ENCODE measurements around the gene TPX2. TPM values are rescaled to one million over a fixed set of nuclear protein-coding genes. Genes with fewer than 3 reads are reported as not detected.

Gene TPX2
- total RNA-seq, 1 experiment from 2014 or later, result 179 TPM

DNA sequence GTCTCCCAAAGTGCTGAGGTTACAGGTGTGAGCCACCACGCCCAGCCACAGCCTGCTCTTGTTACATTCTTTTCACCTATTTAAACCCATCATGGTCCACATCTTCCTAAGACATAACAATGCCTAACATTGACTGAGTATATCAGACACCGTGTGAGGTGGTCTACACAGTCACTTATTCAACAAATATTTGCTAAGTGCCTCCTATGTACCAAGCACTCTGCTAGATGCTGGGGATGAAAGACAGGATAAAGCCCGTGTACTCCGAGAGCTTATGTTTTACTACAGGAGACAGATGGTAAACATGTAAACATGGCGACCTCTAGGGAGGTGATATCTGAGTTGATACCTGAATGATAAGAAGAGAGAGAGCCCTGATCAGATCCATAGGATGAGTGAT is 29.2 kb upstream of the TPX2 start:
- no peaks in the 10 kb centered on the region for H3K27me3 Mint-ChIP-seq (ENCODE audit: unreplicated experiment)
- H3K27ac Mint-ChIP-seq (ENCODE audit: unreplicated experiment), result peak overlapping the region; percentile 94
- DNase-seq, result no peak
- CTCF ChIA-PET, result interaction anchor here (0.7 to 3.9 kb wide), 2 partner anchors 13 to 384 kb away, joined by 3 to 32 read pairs; partner anchors contain the start of gene BCL2L1
- H3K9me3 Mint-ChIP-seq (ENCODE audit: low read depth, unreplicated experiment), result no peaks in the 10 kb centered on the region
- intact Hi-C loops (cut with micrococcal nuclease; ENCODE audit: unreplicated experiment), result no loop called here
- peaks cover 98% of the 10 kb centered on the region for H3K36me3 Mint-ChIP-seq (ENCODE audit: insufficient read depth, unreplicated experiment)
- no peak for TF ChIP-seq CTCF (IDR thresholded peaks at IDR 0.05; ENCODE audit: unreplicated experiment)
- peaks cover 100% of the 10 kb centered on the region for H3K4me1 Mint-ChIP-seq (ENCODE audit: low read depth, unreplicated experiment)
- no TSS peak for BruUV-seq (replicated peaks)
- peak overlapping the region; percentile 97 for H3K4me3 Mint-ChIP-seq (ENCODE audit: low read depth, unreplicated experiment)

- H3K36me3 Mint-ChIP-seq (ENCODE audit: insufficient read depth, unreplicated experiment), result peaks cover 98% of the 10 kb centered on the region
- peak overlapping the region; percentile 97 for H3K4me3 Mint-ChIP-seq (ENCODE audit: low read depth, unreplicated experiment)
- intact Hi-C loops (cut with micrococcal nuclease; ENCODE audit: unreplicated experiment), result no loop called here
- H3K4me1 Mint-ChIP-seq (ENCODE audit: low read depth, unreplicated experiment), result peaks cover 100% of the 10 kb centered on the region
- no peak for TF ChIP-seq CTCF (IDR thresholded peaks at IDR 0.05; ENCODE audit: unreplicated experiment)
- no peaks in the 10 kb centered on the region for H3K9me3 Mint-ChIP-seq (ENCODE audit: low read depth, unreplicated experiment)
- BruUV-seq (replicated peaks), result no TSS peak
- H3K27me3 Mint-ChIP-seq (ENCODE audit: unreplicated experiment), result no peaks in the 10 kb centered on the region
- CTCF ChIA-PET, result interaction anchor here (1.0 to 3.9 kb wide), 2 partner anchors 13 to 153 kb away, joined by 4 to 32 read pairs; partner anchors contain the start of gene BCL2L1
- peak overlapping the region; percentile 94 for H3K27ac Mint-ChIP-seq (ENCODE audit: unreplicated experiment)
- DNase-seq, result no peak
Observed at GRCh38 chr20:31710423-31711108, 28.5 kb upstream of the TPX2 start.

DNA sequence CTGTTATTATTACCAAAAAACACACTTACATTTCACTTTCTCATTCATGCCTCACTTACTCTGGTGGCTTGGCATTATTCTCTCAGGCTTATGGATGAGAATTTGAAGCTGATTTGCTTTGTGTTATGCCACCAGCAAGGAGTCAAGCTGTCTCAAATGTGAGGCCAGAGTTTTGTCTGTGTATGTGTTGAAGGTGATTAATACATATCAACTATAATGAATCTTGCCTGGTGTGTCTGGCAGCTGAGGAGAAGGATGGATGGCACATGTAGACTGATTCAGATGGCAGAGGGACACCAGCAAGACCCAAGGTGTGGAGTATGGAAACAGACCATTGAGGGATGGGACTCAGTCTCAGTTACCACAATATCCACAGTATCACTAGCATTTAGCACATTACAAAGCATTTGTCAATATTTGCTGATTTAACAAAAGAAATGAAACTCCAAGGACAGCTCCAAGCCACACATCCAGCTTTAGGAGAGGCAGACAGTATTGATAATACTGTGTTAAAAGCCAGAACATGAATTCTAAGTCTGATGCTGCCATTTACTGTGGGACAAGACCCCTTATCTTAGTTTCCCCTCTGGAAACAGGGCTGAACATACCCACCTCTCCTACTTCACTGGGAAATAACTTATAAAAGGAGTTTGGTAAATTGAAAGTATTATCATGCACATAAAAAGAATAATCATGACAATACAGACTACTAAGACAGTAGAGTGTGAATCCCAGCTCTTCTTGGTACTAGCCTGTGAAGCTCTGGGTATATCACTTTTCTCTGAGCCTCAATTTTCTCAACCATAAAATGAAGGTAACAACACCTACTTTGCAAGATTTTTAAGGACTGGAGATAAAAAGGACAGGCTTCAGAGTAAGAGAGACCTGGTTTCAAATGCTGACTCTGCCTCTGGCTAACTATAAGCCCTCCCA is 27.6 kb upstream of the TPX2 start:
- H3K9me3 Mint-ChIP-seq (ENCODE audit: low read depth, unreplicated experiment), result no peaks in the 10 kb centered on the region
- H3K4me3 Mint-ChIP-seq (ENCODE audit: low read depth, unreplicated experiment), result peak overlapping the region; percentile 97
- no peak for TF ChIP-seq CTCF (IDR thresholded peaks at IDR 0.05; ENCODE audit: unreplicated experiment)
- H3K4me1 Mint-ChIP-seq (ENCODE audit: low read depth, unreplicated experiment), result peaks cover 100% of the 10 kb centered on the region
- DNase-seq, result no peak
- no peaks in the 10 kb centered on the region for H3K27me3 Mint-ChIP-seq (ENCODE audit: unreplicated experiment)
- CTCF ChIA-PET, result interaction anchor here (1.0 to 3.9 kb wide), 3 partner anchors 12 to 154 kb away, joined by 4 to 32 read pairs (median 5); partner anchors contain the start of gene BCL2L1
- intact Hi-C loops (cut with micrococcal nuclease; ENCODE audit: unreplicated experiment), result loop anchor here (1.0 to 2.0 kb wide), 3 partner anchors 7 to 15 kb away; no protein-coding TSS in a partner anchor
- TSS peak; percentile 1 for BruUV-seq (replicated peaks)
- peaks cover 98% of the 10 kb centered on the region for H3K36me3 Mint-ChIP-seq (ENCODE audit: insufficient read depth, unreplicated experiment)
- H3K27ac Mint-ChIP-seq (ENCODE audit: unreplicated experiment), result peak overlapping the region; percentile 94

- H3K27ac Mint-ChIP-seq (ENCODE audit: unreplicated experiment), result peak overlapping the region; percentile 94
- CTCF ChIA-PET, result interaction anchor here (1.3 to 3.9 kb wide), 8 partner anchors 8 to 149 kb away, joined by 4 to 32 read pairs (median 10); partner anchors contain the start of gene BCL2L1
Observed at GRCh38 chr20:31712112-31712553, 27.0 kb upstream of the TPX2 start.

More at GRCh38 chr20:31712112-31712553, 27.0 kb upstream of the TPX2 start:
- peak; percentile 58 for DNase-seq
- BruUV-seq (replicated peaks), result no TSS peak
- Mint-ChIP-seq H3K36me3 (ENCODE audit: insufficient read depth, unreplicated experiment) (peaks cover 98% of the 10 kb centered on the region), H3K27me3 (ENCODE audit: unreplicated experiment) (no peaks in the 10 kb centered on the region), H3K4me1 (ENCODE audit: low read depth, unreplicated experiment) (peaks cover 100% of the 10 kb centered on the region), H3K9me3 (ENCODE audit: low read depth, unreplicated experiment) (no peaks in the 10 kb centered on the region), H3K4me3 (ENCODE audit: low read depth, unreplicated experiment) (peak overlapping the region; percentile 97)
- intact Hi-C loops (cut with micrococcal nuclease; ENCODE audit: unreplicated experiment), result loop anchor here (1.0 to 2.0 kb wide), 3 partner anchors 8 to 15 kb away; no protein-coding TSS in a partner anchor
- no peak for TF ChIP-seq CTCF (IDR thresholded peaks at IDR 0.05; ENCODE audit: unreplicated experiment)
